Body of pancreas (tissue), 4 donors: Measurements from ENCODE around the gene CNOT6. TPM values are rescaled to one million over a fixed set of nuclear protein-coding genes. Genes with fewer than 3 reads are reported as not detected.

ENCODE experiments used
- ATAC-seq: fragments of 150-250 bp; one replicate; pipeline ENCODE4 v1.9.1; 2016
- DNase-seq, 4 donors: peaks; one replicate each; pipeline ENCODE4 v3.0.0-alpha.2; 2019
- H3K27ac ChIP-seq, 4 donors: fragments of 200-600 bp; sonication (generic); 1 replicate in 3 of 4; 2 replicates in 1 of 4; pipeline versions ENCODE4 v1.5.1 to v1.6.1; 2016 to 2019; ENCODE audit warnings: mild to moderate bottlenecking in 1 of 4, mixed read lengths in 1 of 4, moderate library complexity in 1 of 4
- H3K27me3 ChIP-seq, 2 donors: fragments of 200-600 bp; sonication (generic); one replicate each; pipeline ENCODE4 v1.6.0; 2016; ENCODE audit warnings: mild to moderate bottlenecking in 1 of 2
- H3K36me3 ChIP-seq, 2 donors: fragments of 200-600 bp; sonication (generic); replicated peaks in 1 of 2; 2 replicates each; pipeline ENCODE4 v1.5.1; 2016; ENCODE audit warnings: low read depth in 2 of 2; ENCODE audit not compliant: insufficient read depth in 1 of 2
- H3K4me1 ChIP-seq: fragments of 200-600 bp; sonication (generic); one replicate; pipeline ENCODE4 v1.6.0; 2016
- H3K4me3 ChIP-seq, 2 donors: fragments of 200-600 bp; sonication (generic); 1 replicate in 1 of 2; 2 replicates in 1 of 2; pipeline ENCODE4 v1.5.1; 2016 to 2019
- H3K9me3 ChIP-seq, 3 donors: fragments of 200-600 bp; sonication (generic); 1 replicate in 2 of 3; 2 replicates in 1 of 3; pipeline ENCODE4 v1.5.1; 2016
- POLR2A ChIP-seq, 3 donors: fragments of 450-650 bp; IDR thresholded peaks; one replicate each; pipeline ENCODE4 v1.6.1; 2016; ENCODE audit warnings: antibody characterized with exemption in 3 of 3, mild to moderate bottlenecking in 2 of 3
- whole genome bisulfite sequencing, 2 donors: methylation state at CpG; one replicate each; pipeline ENCODE4 v1.1.5; 2017; 5-methylcytosine and 5-hydroxymethylcytosine counted together
- intact Hi-C: fragments of 100-400 bp; cut with DNase I; formaldehyde crosslinking; loops from one replicate; pipeline ENCODE4 v1.15.1; 2023
- total RNA-seq, 2 donors: library from RNA; depleted of rRNA; stranded (reverse); fragments of >200 nt; gene quantifications; one replicate each; pipeline ENCODE4 v1.1.0, GENCODE V29; 2016
- TF ChIP-seq, protein P1 (sequence below), 7 experiments: fragments of 450-650 bp in 4 of 7; fragments of 200-600 bp in 3 of 7; sonication (generic) in 3 of 7; IDR thresholded peaks; one replicate each; pipeline ENCODE4 v1.5.1; 2016 to 2019; ENCODE audit warnings: antibody characterized with exemption in 7 of 7

Gene CNOT6
- total RNA-seq, 2 donors from 2014 or later = 4.0 to 7.5 TPM

DNA sequence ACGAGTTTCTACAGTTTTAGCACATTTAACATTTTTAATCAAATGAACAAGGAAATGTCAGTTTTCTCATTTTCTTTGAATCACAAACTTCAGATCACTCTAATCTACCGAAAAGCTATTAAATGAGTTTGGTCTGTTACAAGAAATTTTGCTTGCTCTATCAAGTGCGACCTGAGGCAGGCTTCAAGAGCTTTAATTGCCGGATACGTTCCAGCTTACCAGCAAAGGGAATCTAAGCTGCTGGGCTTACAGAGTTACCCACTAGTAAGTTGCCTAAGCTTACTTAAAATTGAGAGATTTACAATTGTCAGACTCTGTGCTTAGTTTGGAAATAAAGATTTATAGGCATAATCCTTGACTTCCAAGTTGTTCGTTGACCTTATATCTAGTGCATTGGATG, 86.5 kb downstream of the CNOT6 start:
- no peak for ATAC-seq
- DNase-seq = no peak
- intact Hi-C loops = no loop called here
- TF ChIP-seq, protein P1, sequence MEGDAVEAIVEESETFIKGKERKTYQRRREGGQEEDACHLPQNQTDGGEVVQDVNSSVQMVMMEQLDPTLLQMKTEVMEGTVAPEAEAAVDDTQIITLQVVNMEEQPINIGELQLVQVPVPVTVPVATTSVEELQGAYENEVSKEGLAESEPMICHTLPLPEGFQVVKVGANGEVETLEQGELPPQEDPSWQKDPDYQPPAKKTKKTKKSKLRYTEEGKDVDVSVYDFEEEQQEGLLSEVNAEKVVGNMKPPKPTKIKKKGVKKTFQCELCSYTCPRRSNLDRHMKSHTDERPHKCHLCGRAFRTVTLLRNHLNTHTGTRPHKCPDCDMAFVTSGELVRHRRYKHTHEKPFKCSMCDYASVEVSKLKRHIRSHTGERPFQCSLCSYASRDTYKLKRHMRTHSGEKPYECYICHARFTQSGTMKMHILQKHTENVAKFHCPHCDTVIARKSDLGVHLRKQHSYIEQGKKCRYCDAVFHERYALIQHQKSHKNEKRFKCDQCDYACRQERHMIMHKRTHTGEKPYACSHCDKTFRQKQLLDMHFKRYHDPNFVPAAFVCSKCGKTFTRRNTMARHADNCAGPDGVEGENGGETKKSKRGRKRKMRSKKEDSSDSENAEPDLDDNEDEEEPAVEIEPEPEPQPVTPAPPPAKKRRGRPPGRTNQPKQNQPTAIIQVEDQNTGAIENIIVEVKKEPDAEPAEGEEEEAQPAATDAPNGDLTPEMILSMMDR (IDR thresholded peaks at IDR 0.05) = no peak
- no peak for TF ChIP-seq POLR2A (IDR thresholded peaks at IDR 0.05)
- Histone ChIP-seq H3K27ac (no peak overlapping the region), H3K4me1 (no peaks in the 10 kb centered on the region), H3K27me3 (no peaks in the 10 kb centered on the region), H3K36me3 (no peaks in the 10 kb centered on the region), H3K4me3 (no peak overlapping the region), H3K9me3 (no peaks in the 10 kb centered on the region)
- WGBS, 2 donors = 90 to 91% methylated on average over 6 of the region's 6 CpGs

DNA sequence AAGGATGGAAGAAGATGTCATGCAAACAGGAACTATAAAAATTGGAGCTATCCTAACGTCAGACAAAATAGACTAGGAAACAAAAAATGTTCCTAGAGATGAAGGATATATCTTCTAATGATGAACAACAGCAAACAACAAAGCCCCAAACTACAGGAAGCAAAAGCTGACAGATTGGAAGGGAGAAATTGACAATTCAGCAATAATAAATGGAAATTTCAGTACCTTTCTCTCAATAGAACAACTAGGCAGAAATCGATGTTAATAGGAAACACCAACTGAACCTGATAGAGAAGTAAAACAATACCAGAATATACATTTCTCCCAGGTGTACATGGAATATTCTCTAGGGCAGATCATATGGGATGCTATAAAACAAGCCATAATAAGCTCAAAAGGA, 89.6 kb downstream of the CNOT6 start:
- Histone ChIP-seq H3K9me3 (no peaks in the 10 kb centered on the region), H3K36me3 (no peaks in the 10 kb centered on the region), H3K4me1 (no peaks in the 10 kb centered on the region), H3K27ac (no peak overlapping the region), H3K27me3 (no peaks in the 10 kb centered on the region), H3K4me3 (no peak overlapping the region)
- 67 to 77% methylated on average over 2 of the region's 2 CpGs for WGBS, 2 donors
- DNase-seq (no peak), ATAC-seq (no peak)
- intact Hi-C loops = no loop called here
- TF ChIP-seq, protein P1 (IDR thresholded peaks at IDR 0.05) = no peak
- no peak for TF ChIP-seq POLR2A (IDR thresholded peaks at IDR 0.05)

DNA sequence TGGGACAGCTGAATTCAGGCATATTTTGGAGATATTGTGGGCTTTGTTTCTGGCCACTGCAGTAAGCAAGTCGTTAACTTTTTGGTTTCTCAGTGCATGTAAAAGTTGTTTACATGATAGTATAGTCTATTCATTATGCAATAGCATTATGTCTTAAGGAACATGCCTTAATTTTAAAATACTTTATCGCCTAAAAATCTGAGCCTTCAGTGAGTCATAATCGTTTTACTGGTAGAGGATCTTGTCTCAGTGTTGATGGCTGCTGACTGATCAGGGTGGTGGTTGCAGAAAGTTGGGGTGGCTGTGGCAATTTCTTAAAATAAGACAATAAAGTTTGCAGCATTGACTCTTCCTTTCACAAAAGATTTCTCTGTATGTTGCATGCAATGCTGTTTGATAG, 92.0 kb downstream of the CNOT6 start:
- H3K4me1 ChIP-seq = peaks cover 16% of the 10 kb centered on the region
- H3K4me3 ChIP-seq = no peak overlapping the region
- no peak for ATAC-seq
- no peaks in the 10 kb centered on the region for H3K36me3 ChIP-seq
- TF ChIP-seq, protein P1 (IDR thresholded peaks at IDR 0.05) = no peak
- no peak for TF ChIP-seq POLR2A (IDR thresholded peaks at IDR 0.05)
- no peak overlapping the region for H3K27ac ChIP-seq
- WGBS, 2 donors = 67 to 77% methylated on average over 3 of the region's 3 CpGs
- H3K9me3 ChIP-seq = no peaks in the 10 kb centered on the region
- intact Hi-C loops = no loop called here
- no peak for DNase-seq
- peaks cover 0 to 10% of the 10 kb centered on the region in 2 donors for H3K27me3 ChIP-seq

DNA sequence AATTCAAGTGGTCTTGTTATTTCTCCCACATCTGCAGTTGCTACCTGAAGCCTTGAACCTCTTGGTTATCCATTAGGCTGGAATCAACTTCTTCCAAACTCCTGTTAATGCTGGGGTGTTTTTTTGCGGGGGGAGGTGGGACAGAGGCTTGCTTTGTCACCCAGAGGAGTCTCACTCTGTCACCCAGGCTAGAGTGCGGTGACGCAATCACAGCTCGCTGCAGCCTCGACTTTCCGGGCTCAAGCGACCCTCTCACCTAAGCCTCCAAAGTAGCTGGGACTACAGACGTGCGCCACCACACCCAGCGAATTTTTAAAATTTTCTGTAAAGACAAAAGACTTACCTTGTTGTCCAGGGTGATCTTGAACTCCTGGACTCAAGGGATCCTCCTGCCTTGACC, 92.7 kb downstream of the CNOT6 start:
- DNase-seq (no peak), ATAC-seq (no peak)
- no peak for TF ChIP-seq POLR2A (IDR thresholded peaks at IDR 0.05)
- TF ChIP-seq, protein P1 (IDR thresholded peaks at IDR 0.05) = no peak
- Histone ChIP-seq H3K4me3 (no peak overlapping the region), H3K36me3 (no peaks in the 10 kb centered on the region), H3K9me3 (no peaks in the 10 kb centered on the region), H3K27ac (no peak overlapping the region), H3K27me3 (peaks cover 0 to 15% of the 10 kb centered on the region in 2 donors), H3K4me1 (peaks cover 20% of the 10 kb centered on the region)
- WGBS, 2 donors = 86 to 88% methylated on average over 10 of the region's 10 CpGs
- intact Hi-C loops = no loop called here

DNA sequence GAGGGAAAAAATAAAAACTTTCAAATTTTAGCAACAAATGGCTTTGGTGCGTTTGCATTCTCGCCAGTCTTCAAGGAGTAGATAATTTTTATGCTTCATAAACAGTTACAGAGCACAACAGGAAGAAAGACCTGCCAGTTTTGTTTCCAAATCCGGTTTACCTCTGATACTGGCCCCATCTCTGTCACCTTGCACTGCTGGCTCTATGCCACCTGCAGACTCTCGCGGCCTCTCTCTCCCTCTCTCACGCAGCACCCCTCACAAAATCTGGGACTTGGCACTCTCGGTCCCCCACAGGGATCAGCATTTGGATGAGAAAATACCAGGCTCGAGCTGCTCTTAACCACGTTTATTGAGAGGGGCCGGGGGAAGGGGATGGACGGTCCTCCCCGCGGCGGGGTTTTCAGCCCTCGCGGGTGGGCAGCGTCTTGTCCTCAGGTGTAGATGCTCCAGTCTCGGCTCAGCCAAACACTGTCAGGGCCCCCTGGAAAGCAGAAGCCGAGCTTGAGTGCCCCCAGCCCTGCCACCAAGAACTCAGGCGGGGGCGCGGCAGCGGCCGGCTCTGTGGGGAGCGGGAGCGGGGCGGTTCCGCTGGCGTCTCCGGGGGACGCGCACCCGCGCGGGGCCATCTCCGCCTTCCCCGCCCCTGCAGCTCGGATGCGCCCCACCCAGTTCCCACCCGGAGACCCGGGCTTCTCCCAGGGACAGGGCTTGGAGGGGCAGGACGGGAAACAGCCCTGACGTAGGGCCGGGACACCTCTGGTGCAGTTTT, 95.8 kb downstream of the CNOT6 start:
- Histone ChIP-seq H3K27me3 (peaks cover 0 to 15% of the 10 kb centered on the region in 2 donors), H3K4me1 (peaks cover 25% of the 10 kb centered on the region), H3K36me3 (no peaks in the 10 kb centered on the region), H3K9me3 (no peaks in the 10 kb centered on the region), H3K27ac (no peak overlapping the region), H3K4me3 (no peak overlapping the region)
- ATAC-seq = no peak
- intact Hi-C loops = no loop called here
- 5 to 8% methylated on average over 16 to 44 of the region's 44 CpGs for WGBS, 2 donors
- no peak for DNase-seq
- TF ChIP-seq, protein P1 (IDR thresholded peaks at IDR 0.05) = no peak
- no peak for TF ChIP-seq POLR2A (IDR thresholded peaks at IDR 0.05)
